GM10847 (cell line): Measurements from ENCODE around the gene ZBP1.

ENCODE experiments used
- POLR2A ChIP-seq: IDR thresholded peaks from 2 replicates; pipeline ENCODE4 v1.6.1; 2011; ENCODE audit not compliant: insufficient read length; ENCODE audit errors: extremely low read depth

Gene ZBP1

DNA sequence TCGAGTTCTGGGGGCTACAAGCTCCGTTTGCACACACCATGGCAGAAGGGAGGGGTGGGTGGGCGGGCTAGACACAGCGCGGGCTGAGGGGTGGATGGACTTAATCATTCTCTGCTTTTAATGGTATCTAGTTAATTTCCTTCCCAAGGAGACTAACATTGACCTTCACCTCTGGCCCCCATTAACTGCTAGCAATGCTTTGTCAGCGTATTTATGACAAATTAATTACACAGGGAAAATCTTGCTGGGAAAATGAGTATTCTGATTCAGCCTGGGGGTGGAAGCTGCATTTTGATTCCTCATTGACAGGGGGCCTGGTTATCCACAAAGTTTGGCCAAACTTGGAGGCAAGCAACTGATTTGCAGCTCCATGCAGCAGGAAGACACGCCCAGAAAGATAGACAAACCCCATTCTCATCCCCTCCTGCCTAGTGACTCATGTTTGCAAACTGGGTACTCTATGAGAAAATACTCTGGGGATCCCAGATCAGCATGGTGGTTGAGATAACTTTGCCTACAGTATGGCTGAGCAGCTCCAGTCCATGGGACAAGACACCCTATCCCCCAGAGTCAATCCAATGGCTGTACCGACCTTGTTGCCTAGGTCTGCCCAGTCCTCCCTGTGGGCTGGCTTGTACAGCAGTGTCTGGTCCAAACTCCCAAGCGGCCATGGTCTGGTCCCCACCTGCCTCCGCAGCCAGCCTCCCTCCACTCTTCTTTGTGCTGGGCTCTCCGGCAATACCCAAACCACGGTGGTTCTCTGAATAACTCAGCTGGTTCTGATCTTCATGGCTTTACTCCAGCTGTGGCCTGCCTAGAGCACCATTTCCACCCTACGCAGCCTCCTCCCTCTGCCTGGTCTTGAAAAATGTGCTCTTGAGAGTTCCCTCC is 19.7 kb downstream of the ZBP1 start:
- TF ChIP-seq POLR2A, result no peak

- TF ChIP-seq POLR2A, result no peak
These were observed 21.7 kb downstream of the ZBP1 start for GRCh38 chr20:57598491-57598890.

DNA sequence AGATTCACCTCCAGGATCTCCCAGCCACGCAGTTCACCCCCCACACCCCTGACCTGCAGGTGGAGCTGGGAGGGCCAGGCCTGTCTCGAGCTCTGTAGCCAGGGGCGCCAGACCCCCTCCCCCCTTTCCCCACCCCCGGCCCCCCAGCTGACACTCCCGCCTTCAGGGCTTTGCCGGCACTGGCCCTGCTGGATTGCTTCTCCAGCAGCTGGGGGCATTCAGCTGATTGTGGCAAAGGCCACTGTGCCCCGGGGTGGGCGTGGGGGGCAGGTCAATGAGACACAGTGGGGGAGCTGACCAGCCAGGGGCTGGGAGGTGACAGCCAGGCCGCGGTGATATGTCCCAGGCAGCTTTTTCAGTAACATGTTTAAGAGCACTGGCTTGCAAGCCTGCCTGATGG is 22.2 kb downstream of the ZBP1 start:
- no peak for TF ChIP-seq POLR2A

- TF ChIP-seq POLR2A, result no peak
These were observed 23.0 kb downstream of the ZBP1 start for GRCh38 chr20:57596998-57597939.

DNA sequence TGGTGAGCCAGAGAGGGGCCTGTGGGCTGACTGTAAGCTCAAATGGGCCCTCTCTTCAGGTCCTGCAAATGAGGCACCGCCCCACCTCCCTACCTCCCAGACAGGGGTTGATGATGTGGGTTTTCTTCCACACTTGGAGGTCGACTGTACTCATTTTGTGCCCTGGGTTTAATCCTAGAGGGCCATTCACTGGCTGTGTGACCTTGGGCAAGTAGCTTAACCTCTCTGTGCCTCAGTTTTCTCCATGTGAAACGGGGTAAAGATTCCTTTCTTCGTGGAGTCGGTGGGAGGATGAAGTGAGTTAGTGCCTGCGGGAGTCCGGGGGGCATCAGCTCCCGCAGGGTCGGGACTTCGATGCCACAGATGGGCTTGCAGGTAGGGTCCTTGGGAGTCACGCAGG is 23.9 kb downstream of the ZBP1 start:
- no peak for TF ChIP-seq POLR2A

DNA sequence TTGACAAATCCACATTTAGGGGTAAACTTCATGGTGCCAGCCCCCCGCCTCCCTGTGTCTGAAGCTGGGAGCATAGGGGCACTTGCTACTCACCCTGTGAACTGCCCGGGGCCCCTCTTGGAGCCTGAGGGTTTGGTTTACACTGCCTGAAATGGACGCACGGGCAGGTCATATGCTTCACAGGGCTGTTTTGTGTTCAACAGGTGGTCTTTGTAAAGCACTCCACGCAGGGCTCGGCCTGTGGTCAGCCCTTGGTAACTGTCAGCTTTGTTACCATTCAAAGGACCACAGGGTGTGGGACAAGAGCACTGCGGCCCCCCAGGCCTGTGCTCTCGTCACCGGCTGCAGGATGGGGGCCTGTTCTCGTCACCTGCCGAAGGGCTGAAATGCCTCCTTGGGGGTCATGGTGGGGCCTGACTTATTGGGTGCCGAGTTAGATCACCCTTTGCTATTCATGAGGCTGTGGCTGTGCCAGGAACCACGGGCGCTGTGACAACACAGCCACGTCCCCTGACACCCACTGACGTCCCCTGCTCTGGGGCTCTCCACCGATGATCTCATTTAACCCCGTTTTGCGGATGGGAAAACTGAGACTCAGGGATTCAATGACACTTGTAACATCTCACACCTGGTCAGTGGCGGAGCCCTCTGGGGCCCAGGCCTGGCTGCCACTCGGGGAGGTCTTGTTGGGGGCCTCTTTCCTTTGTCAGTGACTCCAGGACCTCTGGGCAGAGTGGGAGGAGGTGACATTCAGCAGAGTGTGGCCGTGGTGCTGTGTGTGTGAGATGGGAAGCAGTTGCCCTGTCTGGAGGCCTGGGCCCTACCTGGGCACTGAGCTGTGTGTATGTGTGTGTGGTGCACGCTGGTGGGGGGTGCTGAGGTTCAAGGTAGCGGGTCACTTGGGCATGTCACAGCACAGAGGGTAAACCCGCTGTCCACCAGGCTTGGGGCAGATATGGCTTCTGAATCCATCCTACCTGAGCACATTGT is 24.9 kb downstream of the ZBP1 start:
- no peak for TF ChIP-seq POLR2A

DNA sequence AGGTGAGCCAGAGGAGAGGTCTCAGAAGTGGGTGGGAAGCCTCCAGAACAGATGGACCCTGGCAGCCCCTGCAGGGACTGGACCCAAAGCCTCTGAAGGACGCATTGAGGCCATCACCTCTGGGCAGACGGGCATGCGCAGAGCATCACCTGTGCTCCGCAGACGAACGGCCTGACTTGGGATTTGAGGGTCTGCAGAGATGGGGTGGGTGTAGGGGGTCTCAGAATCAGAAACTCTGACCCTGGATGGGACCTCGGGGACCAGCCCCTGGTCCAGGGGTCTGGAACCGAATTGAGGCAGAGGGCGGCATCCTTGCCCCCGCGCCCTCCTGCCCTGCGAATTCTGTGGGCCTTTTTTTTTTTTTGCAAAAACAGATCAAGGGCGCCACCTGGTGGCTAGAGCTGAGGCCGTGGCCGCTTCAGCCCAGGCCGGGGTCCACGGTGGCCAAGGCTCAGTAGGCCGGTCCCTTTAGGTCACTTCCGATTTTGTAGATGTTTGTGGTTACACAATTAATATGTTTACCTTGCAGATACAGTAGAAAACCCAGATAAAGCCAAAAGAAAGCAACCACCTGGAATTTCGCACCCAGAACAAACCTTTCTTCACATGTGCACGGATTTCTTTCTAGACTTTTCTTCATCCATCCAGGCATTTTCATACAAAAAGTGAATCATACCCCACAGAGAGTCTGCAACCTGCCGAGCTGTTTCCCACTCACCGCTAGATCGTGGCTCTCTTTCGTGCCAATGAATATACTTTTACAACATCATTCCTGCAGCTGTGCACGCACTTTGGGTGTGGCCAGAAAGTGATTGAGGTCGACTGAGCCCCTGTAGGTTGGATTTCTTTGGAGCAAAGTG is 25.9 kb downstream of the ZBP1 start:
- no peak for TF ChIP-seq POLR2A

GRCh38 chr20:57593134-57593886 is 26.9 kb downstream of the ZBP1 start:
- no peak for TF ChIP-seq POLR2A

DNA sequence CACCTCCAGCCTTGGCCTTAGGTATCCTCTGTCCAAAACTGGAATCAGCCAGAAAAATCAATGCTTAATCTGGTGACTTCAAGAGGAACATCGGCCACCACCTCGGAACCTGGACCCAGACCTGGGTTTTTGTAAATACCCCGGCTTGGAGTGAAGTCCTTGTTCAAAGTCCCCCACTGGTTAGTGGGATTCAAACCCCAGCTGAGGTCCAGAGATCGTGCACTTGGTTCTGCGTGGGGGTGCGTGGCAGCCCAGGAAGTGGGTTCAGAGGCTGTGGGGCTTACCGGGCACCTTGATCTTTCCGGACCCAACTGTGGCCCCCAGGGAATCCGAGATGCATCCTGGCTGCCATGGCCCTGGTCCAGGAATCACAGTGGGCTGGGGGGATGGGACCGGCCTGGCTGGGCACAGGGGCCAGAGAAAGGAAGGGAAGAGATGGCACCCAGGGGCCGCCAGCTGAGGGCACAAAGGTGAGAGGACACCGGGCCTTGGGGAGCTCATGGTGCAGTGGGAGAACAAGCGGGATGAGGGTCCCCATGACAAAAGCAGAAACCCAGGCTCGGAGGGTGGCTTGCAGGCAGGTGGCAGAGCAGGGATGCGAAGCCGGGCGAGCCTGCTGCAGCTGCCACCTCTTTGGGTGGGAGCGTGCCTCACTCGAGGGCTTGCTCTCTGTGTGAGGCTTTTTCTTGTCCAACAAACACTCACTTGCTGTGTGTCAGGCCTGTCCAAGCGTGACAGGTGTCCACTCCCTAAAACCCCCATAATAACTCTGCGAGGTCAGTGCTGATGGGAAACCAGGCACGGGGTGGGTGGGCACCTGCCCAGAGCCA is 27.7 kb downstream of the ZBP1 start:
- TF ChIP-seq POLR2A, result no peak

GRCh38 chr20:57591289-57592229 is 28.7 kb downstream of the ZBP1 start:
- TF ChIP-seq POLR2A, result no peak
